ENCODE data around the gene INPP5A.

INPP5A gene

GRCh38 chr10:132522521-132523411 is 14.8 kb upstream of the INPP5A start:
- TF ChIP-seq CTCF (IDR thresholded peaks at IDR 0.05; ENCODE audit: low read depth, low read length) = no peak
- no peak for DNase-seq (ENCODE audit: extremely low read depth, low read depth)

GRCh38 chr10:132523561-132524442 is 13.8 kb upstream of the INPP5A start:
- TF ChIP-seq CTCF (IDR thresholded peaks at IDR 0.05; ENCODE audit: low read depth, low read length) = no peak
- DNase-seq (ENCODE audit: extremely low read depth, low read depth) = no peak

GRCh38 chr10:132524443-132525285 is 12.9 kb upstream of the INPP5A start:
- no peak for DNase-seq (ENCODE audit: extremely low read depth, low read depth)
- no peak for TF ChIP-seq CTCF (IDR thresholded peaks at IDR 0.05; ENCODE audit: low read depth, low read length)

- TF ChIP-seq CTCF (IDR thresholded peaks at IDR 0.05; ENCODE audit: low read depth, low read length) = no peak
- no peak for DNase-seq (ENCODE audit: extremely low read depth, low read depth)
Measured at GRCh38 chr10:132526676-132527075, 10.9 kb upstream of the INPP5A start.

GRCh38 chr10:132527339-132528063 is 10.1 kb upstream of the INPP5A start:
- TF ChIP-seq CTCF (IDR thresholded peaks at IDR 0.05; ENCODE audit: low read depth, low read length) = no peak
- DNase-seq (ENCODE audit: extremely low read depth, low read depth) = no peak

GRCh38 chr10:132528064-132528691 is 9.4 kb upstream of the INPP5A start:
- TF ChIP-seq CTCF (IDR thresholded peaks at IDR 0.05; ENCODE audit: low read depth, low read length) = no peak
- no peak for DNase-seq (ENCODE audit: extremely low read depth, low read depth)

Data from AG09319 (cell line).